Mammary epithelial cell (primary cell): ENCODE results near the gene C1orf232.

ENCODE experiments used
- CTCF ChIP-seq, 2 donors: IDR thresholded peaks in 1 of 2; conservative IDR thresholded peaks in 1 of 2; 2 replicates each; pipeline ENCODE4 v1.5.1; 2011 to 2012; ENCODE audit warnings: inconsistent platforms in 2 of 2, low read length in 2 of 2, mild to moderate bottlenecking in 2 of 2, control low read depth in 1 of 2, low read depth in 1 of 2; ENCODE audit not compliant: insufficient read depth in 1 of 2; ENCODE audit errors: extremely low read depth in 1 of 2
- EZH2 ChIP-seq: IDR thresholded peaks from 2 replicates; pipeline ENCODE4 v1.6.1; 2012; ENCODE audit warnings: low read length, inconsistent platforms, borderline replicate concordance

- TF ChIP-seq CTCF (conservative IDR thresholded peaks at IDR 0.05 in 1 of 2, IDR thresholded peaks at IDR 0.05 in 1 of 2; ENCODE audit: extremely low read depth in 1 of 2, insufficient read depth in 1 of 2, low read depth in 1 of 2, low read length in 2 of 2) = no peak
- no peak for TF ChIP-seq EZH2
Measured at GRCh38 chr1:26155370-26156284, 13.1 kb downstream of the C1orf232 start.
